ENCODE results near the gene KLF4.

KLF4 gene

GRCh38 chr9:107464516-107464915 is 25.1 kb downstream of the KLF4 start:
- no peak for TF ChIP-seq SIN3A (IDR thresholded peaks at IDR 0.05; ENCODE audit: borderline replicate concordance, insufficient read depth, low read length)
- TF ChIP-seq, protein P1, sequence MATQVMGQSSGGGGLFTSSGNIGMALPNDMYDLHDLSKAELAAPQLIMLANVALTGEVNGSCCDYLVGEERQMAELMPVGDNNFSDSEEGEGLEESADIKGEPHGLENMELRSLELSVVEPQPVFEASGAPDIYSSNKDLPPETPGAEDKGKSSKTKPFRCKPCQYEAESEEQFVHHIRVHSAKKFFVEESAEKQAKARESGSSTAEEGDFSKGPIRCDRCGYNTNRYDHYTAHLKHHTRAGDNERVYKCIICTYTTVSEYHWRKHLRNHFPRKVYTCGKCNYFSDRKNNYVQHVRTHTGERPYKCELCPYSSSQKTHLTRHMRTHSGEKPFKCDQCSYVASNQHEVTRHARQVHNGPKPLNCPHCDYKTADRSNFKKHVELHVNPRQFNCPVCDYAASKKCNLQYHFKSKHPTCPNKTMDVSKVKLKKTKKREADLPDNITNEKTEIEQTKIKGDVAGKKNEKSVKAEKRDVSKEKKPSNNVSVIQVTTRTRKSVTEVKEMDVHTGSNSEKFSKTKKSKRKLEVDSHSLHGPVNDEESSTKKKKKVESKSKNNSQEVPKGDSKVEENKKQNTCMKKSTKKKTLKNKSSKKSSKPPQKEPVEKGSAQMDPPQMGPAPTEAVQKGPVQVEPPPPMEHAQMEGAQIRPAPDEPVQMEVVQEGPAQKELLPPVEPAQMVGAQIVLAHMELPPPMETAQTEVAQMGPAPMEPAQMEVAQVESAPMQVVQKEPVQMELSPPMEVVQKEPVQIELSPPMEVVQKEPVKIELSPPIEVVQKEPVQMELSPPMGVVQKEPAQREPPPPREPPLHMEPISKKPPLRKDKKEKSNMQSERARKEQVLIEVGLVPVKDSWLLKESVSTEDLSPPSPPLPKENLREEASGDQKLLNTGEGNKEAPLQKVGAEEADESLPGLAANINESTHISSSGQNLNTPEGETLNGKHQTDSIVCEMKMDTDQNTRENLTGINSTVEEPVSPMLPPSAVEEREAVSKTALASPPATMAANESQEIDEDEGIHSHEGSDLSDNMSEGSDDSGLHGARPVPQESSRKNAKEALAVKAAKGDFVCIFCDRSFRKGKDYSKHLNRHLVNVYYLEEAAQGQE (IDR thresholded peaks at IDR 0.05; ENCODE audit: insufficient read depth in 1 of 2, low read depth in 2 of 2, low read length in 2 of 2), result no peak
- no peak for TF ChIP-seq TAF1 (IDR thresholded peaks at IDR 0.05; ENCODE audit: borderline replicate concordance, insufficient read depth, low read length)

GRCh38 chr9:107462691-107463090 is 26.9 kb downstream of the KLF4 start:
- TF ChIP-seq TAF1 (IDR thresholded peaks at IDR 0.05; ENCODE audit: borderline replicate concordance, insufficient read depth, low read length) (no peak), POLR2AphosphoS5 (IDR thresholded peaks at IDR 0.05; ENCODE audit: low read depth, low read length) (no peak), SIN3A (IDR thresholded peaks at IDR 0.05; ENCODE audit: borderline replicate concordance, insufficient read depth, low read length) (no peak), FOXP2 (optimal IDR thresholded peaks at IDR 0.05; ENCODE audit: borderline replicate concordance, extremely low read depth, extremely low read length, insufficient read depth) (no peak)
- TF ChIP-seq, protein P1 (IDR thresholded peaks at IDR 0.05; ENCODE audit: insufficient read depth in 1 of 2, low read depth in 2 of 2, low read length in 2 of 2), result no peak

DNA sequence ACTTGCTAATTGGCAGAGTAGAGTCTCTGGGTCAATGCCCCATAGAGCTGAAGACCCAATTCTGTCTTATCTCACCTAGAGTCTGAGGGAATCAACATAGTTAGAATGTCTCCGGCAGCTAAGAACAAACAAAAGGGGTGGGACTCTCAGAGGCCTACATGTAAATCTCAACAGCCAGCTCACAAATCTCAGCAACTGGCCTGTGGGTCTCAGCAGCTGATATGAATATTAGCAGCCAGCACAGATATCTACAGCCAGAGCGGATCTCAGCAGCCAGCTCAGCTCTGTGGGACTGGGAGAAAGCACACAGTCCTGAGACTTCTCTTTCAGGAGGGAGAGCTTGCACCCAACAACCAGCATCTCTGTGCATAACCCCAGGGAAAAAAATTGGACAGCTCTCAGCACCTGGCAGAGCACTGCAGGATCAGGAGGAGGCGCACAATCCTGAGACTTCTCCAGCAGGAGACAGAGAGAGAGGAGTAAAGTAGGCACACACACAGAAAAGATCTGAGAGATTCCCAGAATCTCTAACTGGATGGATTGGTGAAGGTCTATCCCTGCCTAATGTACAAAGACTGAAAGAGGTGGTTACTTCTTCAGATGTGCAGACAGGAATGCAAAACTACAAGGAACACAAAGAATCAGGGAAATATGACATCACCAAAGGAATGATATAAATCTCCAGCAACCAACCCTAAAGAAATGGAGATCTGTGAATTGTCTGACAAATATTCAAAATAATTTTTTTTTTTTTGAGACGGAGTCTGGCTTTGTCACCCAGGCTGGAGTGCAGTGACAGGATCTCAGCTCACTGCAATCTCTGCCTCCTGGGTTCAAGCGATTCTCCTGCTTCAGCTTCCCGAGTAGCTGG is 29.2 kb downstream of the KLF4 start:
- TF ChIP-seq, protein P1 (IDR thresholded peaks at IDR 0.05; ENCODE audit: insufficient read depth in 1 of 2, low read depth in 2 of 2, low read length in 2 of 2), result no peak
- no peak for TF ChIP-seq SIN3A (IDR thresholded peaks at IDR 0.05; ENCODE audit: borderline replicate concordance, insufficient read depth, low read length)
- TF ChIP-seq FOXP2 (optimal IDR thresholded peaks at IDR 0.05; ENCODE audit: borderline replicate concordance, extremely low read depth, extremely low read length, insufficient read depth), result no peak
- no peak for TF ChIP-seq POLR2AphosphoS5 (IDR thresholded peaks at IDR 0.05; ENCODE audit: low read depth, low read length)
- no peak for TF ChIP-seq TAF1 (IDR thresholded peaks at IDR 0.05; ENCODE audit: borderline replicate concordance, insufficient read depth, low read length)

- no peak for TF ChIP-seq POLR2AphosphoS5 (IDR thresholded peaks at IDR 0.05; ENCODE audit: low read depth, low read length)
- no peak for TF ChIP-seq SIN3A (IDR thresholded peaks at IDR 0.05; ENCODE audit: borderline replicate concordance, insufficient read depth, low read length)
- TF ChIP-seq TAF1 (IDR thresholded peaks at IDR 0.05; ENCODE audit: borderline replicate concordance, insufficient read depth, low read length), result no peak
Measured at GRCh38 chr9:107455425-107456135, 34.0 kb downstream of the KLF4 start.

- TF ChIP-seq FOXP2 (optimal IDR thresholded peaks at IDR 0.05; ENCODE audit: borderline replicate concordance, extremely low read depth, extremely low read length, insufficient read depth) (no peak), SIN3A (IDR thresholded peaks at IDR 0.05; ENCODE audit: borderline replicate concordance, insufficient read depth, low read length) (no peak), POLR2AphosphoS5 (IDR thresholded peaks at IDR 0.05; ENCODE audit: low read depth, low read length) (no peak), TAF1 (IDR thresholded peaks at IDR 0.05; ENCODE audit: borderline replicate concordance, insufficient read depth, low read length) (no peak)
- TF ChIP-seq, protein P1 (IDR thresholded peaks at IDR 0.05; ENCODE audit: insufficient read depth in 1 of 2, low read depth in 2 of 2, low read length in 2 of 2), result no peak
Measured at GRCh38 chr9:107453479-107453878, 36.1 kb downstream of the KLF4 start.

Measured in PFSK-1 (cell line).